SK-N-MC (cell line): ENCODE results near the gene PDIA3.
"Not testable (repeated sequence)": the region's sequence is repeated elsewhere in the genome, so short reads cannot be mapped to it uniquely, and the experiment has no call there.

Source experiments
- EZH2 ChIP-seq: fragments of 200-600 bp; sonication (generic); IDR thresholded peaks from one replicate; pipeline ENCODE4 v1.6.1; 2017; ENCODE audit warnings: antibody characterized with exemption
- POLR2AphosphoS5 ChIP-seq: IDR thresholded peaks from 2 replicates; pipeline ENCODE4 v1.6.1; 2012; ENCODE audit warnings: mild to moderate bottlenecking, low read depth, low read length, borderline replicate concordance

DNA sequence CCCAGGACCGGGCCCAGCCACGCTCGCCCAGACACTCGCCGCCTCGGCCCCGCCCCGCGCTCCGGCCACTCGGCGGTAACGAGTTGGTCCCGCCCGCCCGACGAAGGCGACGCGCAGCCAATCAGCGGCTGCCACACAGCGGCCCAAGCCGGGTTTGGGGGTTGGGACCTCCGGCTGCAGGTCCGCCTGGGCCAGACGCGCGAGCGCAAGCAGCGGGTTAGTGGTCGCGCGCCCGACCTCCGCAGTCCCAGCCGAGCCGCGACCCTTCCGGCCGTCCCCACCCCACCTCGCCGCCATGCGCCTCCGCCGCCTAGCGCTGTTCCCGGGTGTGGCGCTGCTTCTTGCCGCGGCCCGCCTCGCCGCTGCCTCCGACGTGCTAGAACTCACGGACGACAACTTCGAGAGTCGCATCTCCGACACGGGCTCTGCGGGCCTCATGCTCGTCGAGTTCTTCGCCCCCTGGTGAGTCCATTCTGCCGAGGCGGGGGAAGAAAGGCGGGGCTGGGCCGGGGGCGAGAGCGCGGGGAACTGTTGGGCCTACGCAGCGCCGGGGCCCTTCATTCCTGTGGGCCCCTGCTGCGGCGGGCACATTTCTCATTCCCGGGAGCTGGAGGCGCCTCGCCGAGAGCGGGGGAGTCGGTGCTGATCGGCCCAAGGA is at the start of gene PDIA3:
- TF ChIP-seq POLR2AphosphoS5, result peak; percentile 84
- not testable (repeated sequence) for TF ChIP-seq EZH2
